ENCODE data around the gene DGKH.

DNA sequence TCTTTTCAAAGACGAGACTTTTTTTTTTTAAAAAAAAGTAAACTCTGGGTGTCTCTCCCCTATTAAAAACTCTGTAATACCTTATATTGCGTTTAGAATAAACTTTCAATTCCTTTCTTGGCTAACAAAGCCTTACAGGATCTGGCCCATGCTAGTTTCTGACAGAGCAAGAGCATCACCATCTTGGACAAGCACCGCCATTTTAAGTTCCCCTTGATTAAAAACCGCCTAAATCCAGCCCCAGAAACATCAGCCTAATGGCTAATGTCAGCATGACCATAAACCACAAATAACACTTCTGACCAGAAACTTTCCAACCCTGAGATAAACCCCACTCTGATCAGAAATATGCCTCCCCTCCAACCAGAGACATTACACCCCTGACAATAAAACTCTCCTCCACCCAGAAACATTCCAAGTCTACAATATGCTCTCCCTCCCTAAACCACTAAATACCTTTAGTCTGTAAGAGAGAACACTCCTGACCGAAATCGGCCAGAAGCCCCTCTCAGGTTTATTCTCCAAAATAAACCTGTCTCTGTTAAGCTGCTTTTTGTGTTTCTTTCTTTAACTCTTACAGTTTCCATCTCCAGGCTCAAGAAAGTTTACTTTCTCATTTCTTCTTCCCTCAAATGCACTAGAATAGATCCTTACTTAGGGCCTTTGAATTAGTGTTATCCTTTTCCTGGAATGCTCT is 221.9 kb downstream of the DGKH start:
- TF ChIP-seq POLR2AphosphoS5 (IDR thresholded peaks at IDR 0.05) = no peak
- no peak for TF ChIP-seq POLR2A (IDR thresholded peaks at IDR 0.05)
- TF ChIP-seq CTCF (IDR thresholded peaks at IDR 0.05) = no peak

All from breast epithelium (tissue), 3 donors.